NCI-H510A (cell line): Measurements from ENCODE around the gene GRIN3A.

Source experiments
- DNase-seq: peaks from one replicate; lab custom pipeline; 2025; lab: John Stamatoyannopoulos, UW

Gene GRIN3A

GRCh38 chr9:101705135-101705661 lies 33.2 kb downstream of the GRIN3A start:
- no peak for DNase-seq

- DNase-seq: no peak
These were observed 36.2 kb downstream of the GRIN3A start for GRCh38 chr9:101702257-101702656.

- DNase-seq: no peak
These were observed 44.7 kb downstream of the GRIN3A start for GRCh38 chr9:101693546-101694336.

- DNase-seq: no peak
These were observed 46.8 kb downstream of the GRIN3A start for GRCh38 chr9:101691657-101692056.

GRCh38 chr9:101689039-101689438 lies 49.4 kb downstream of the GRIN3A start:
- DNase-seq: no peak

GRCh38 chr9:101684665-101685064 lies 53.8 kb downstream of the GRIN3A start:
- no peak for DNase-seq

GRCh38 chr9:101683236-101683635 lies 55.2 kb downstream of the GRIN3A start:
- DNase-seq: no peak

GRCh38 chr9:101677861-101678260 lies 60.6 kb downstream of the GRIN3A start:
- DNase-seq: no peak

GRCh38 chr9:101675341-101675740 lies 63.1 kb downstream of the GRIN3A start:
- DNase-seq: no peak

GRCh38 chr9:101674165-101674564 lies 64.3 kb downstream of the GRIN3A start:
- DNase-seq: no peak

- DNase-seq: no peak
These were observed 64.8 kb downstream of the GRIN3A start for GRCh38 chr9:101673642-101674041.

- DNase-seq: no peak
These were observed 66.9 kb downstream of the GRIN3A start for GRCh38 chr9:101671567-101671966.

- DNase-seq: no peak
These were observed 70.0 kb downstream of the GRIN3A start for GRCh38 chr9:101668421-101668820.

- no peak for DNase-seq
These were observed 74.0 kb downstream of the GRIN3A start for GRCh38 chr9:101664453-101664852.

GRCh38 chr9:101652601-101653175 lies 85.8 kb downstream of the GRIN3A start:
- DNase-seq: no peak

- DNase-seq: no peak
These were observed 88.3 kb downstream of the GRIN3A start for GRCh38 chr9:101650142-101650541.

- DNase-seq: no peak
These were observed 90.0 kb downstream of the GRIN3A start for GRCh38 chr9:101648493-101648892.

- DNase-seq: no peak
These were observed 98.4 kb downstream of the GRIN3A start for GRCh38 chr9:101639785-101640665.

GRCh38 chr9:101639311-101639710 lies 99.1 kb downstream of the GRIN3A start:
- no peak for DNase-seq

- DNase-seq: no peak
These were observed 102.2 kb downstream of the GRIN3A start for GRCh38 chr9:101636247-101636646.

GRCh38 chr9:101635473-101635872 lies 103.0 kb downstream of the GRIN3A start:
- DNase-seq: no peak

GRCh38 chr9:101634741-101635409 lies 103.6 kb downstream of the GRIN3A start:
- no peak for DNase-seq
